ENCODE results near the gene GPR180. TPM values are rescaled to one million over a fixed set of nuclear protein-coding genes. Genes with fewer than 3 reads are reported as not detected.

Gene GPR180
- total RNA-seq, 2 donors from 2014 or later: 4.6 to 6.0 TPM

- intact Hi-C loops (cut with DNase I): no loop called here
These were observed 80.6 kb downstream of the GPR180 start for GRCh38 chr13:94682229-94682628.

GRCh38 chr13:94683409-94683808 lies 81.8 kb downstream of the GPR180 start:
- TF ChIP-seq POLR2A (IDR thresholded peaks at IDR 0.05) (no peak), CTCF (IDR thresholded peaks at IDR 0.05) (no peak)
- Histone ChIP-seq H3K27ac (no peak overlapping the region), H3K4me3 (no peak overlapping the region), H3K4me1 (no peaks in the 10 kb centered on the region), H3K27me3 (no peaks in the 10 kb centered on the region), H3K36me3 (replicated peaks in 1 of 2; ENCODE audit: insufficient read depth in 1 of 2, low read depth in 2 of 2) (no peaks in the 10 kb centered on the region), H3K9me3 (no peaks in the 10 kb centered on the region)
- WGBS, 2 donors: 83 to 91% methylated on average over 5 of the region's 5 CpGs
- ATAC-seq (no peak), DNase-seq (no peak)
- intact Hi-C loops (cut with DNase I): no loop called here

More at GRCh38 chr13:94682229-94682628, 80.6 kb downstream of the GPR180 start:
- no peaks in the 10 kb centered on the region for H3K36me3 ChIP-seq (replicated peaks in 1 of 2; ENCODE audit: insufficient read depth in 1 of 2, low read depth in 2 of 2)
- H3K4me1 ChIP-seq: no peaks in the 10 kb centered on the region
- ATAC-seq: no peak
- no peak overlapping the region for H3K27ac ChIP-seq
- DNase-seq: no peak
- H3K9me3 ChIP-seq: no peaks in the 10 kb centered on the region
- H3K4me3 ChIP-seq: no peak overlapping the region
- TF ChIP-seq POLR2A (IDR thresholded peaks at IDR 0.05): no peak
- no peak for TF ChIP-seq CTCF (IDR thresholded peaks at IDR 0.05)
- no peaks in the 10 kb centered on the region for H3K27me3 ChIP-seq
- WGBS, 2 donors: 44 to 54% methylated on average over 2 of the region's 2 CpGs

Small RNA genes lying within 50 kb of the gene (small RNA-seq; reads per million reads assigned to genes)
- gene RNA5SP36: not detected

Other genes with a start within 250 kb of the GPR180 start
- gene DCT, start 122.2 kb upstream of the GPR180 start, total RNA-seq: under 1 TPM; 0.33 to 0.78 TPM
- gene TGDS, start 5.7 kb upstream of the GPR180 start, total RNA-seq: 1 to 10 TPM; 6.0 to 8.2 TPM
- under 1 TPM in 1 of 2 donors, not detected in 1; 0.26 TPM for gene SOX21, start 110.7 kb downstream of the GPR180 start, total RNA-seq